Vagina (tissue), 2 donors: ENCODE measurements around the gene MPRIP. TPM values are rescaled to one million over a fixed set of nuclear protein-coding genes. Genes with fewer than 3 reads are reported as not detected.

Experiments used
- DNase-seq, 2 donors: peaks; one replicate each; pipeline ENCODE4 v3.0.0-alpha.2; 2017; ENCODE audit errors: extremely low spot score in 2 of 2
- H3K27ac ChIP-seq: fragments of 200-600 bp; sonication (generic); one replicate; pipeline ENCODE4 v1.5.1; 2019
- H3K27me3 ChIP-seq: fragments of 200-600 bp; sonication (generic); one replicate; pipeline ENCODE4 v1.5.1; 2019
- H3K36me3 ChIP-seq, 2 donors: fragments of 200-600 bp; sonication (generic); one replicate each; pipeline ENCODE4 v1.5.1; 2017 to 2019
- H3K4me1 ChIP-seq: fragments of 200-600 bp; sonication (generic); one replicate; pipeline ENCODE4 v1.5.1; 2019
- H3K4me3 ChIP-seq, 2 donors: fragments of 200-600 bp; sonication (generic); 1 replicate in 1 of 2; 2 replicates in 1 of 2; pipeline ENCODE4 v1.5.1; 2016 to 2019
- H3K9me3 ChIP-seq: fragments of 200-600 bp; sonication (generic); one replicate; pipeline ENCODE4 v1.5.1; 2019
- POLR2A ChIP-seq, 2 donors: fragments of 450-650 bp; IDR thresholded peaks; one replicate each; pipeline ENCODE4 v1.6.1; 2017; ENCODE audit warnings: antibody characterized with exemption in 2 of 2, mild to moderate bottlenecking in 2 of 2, moderate library complexity in 2 of 2
- POLR2AphosphoS5 ChIP-seq, 2 donors: sonication (generic); formaldehyde crosslinking; IDR thresholded peaks; one replicate each; pipeline ENCODE4 v1.9.0; 2017; ENCODE audit warnings: antibody characterized with exemption in 2 of 2, mild to moderate bottlenecking in 2 of 2, low read depth in 1 of 2; ENCODE audit not compliant: insufficient read depth in 1 of 2
- intact Hi-C: fragments of 100-400 bp; cut with DNase I; formaldehyde crosslinking; loops from one replicate; pipeline ENCODE4 v1.15.1; 2023
- total RNA-seq: library from RNA; depleted of rRNA; stranded (reverse); fragments of >200 nt; gene quantifications from one replicate; pipeline ENCODE4 v1.2.3, GENCODE V29; 2016
- TF ChIP-seq, protein P1 (sequence below), 3 experiments: fragments of 450-650 bp in 2 of 3; fragments of 200-600 bp in 1 of 3; sonication (generic) in 1 of 3; IDR thresholded peaks; one replicate each; pipeline ENCODE4 v1.5.1; 2017 to 2019; ENCODE audit warnings: antibody characterized with exemption in 3 of 3, mild to moderate bottlenecking in 2 of 3, moderate library complexity in 2 of 3

Gene MPRIP
- total RNA-seq, 1 donor from 2014 or later, result 202 TPM

DNA sequence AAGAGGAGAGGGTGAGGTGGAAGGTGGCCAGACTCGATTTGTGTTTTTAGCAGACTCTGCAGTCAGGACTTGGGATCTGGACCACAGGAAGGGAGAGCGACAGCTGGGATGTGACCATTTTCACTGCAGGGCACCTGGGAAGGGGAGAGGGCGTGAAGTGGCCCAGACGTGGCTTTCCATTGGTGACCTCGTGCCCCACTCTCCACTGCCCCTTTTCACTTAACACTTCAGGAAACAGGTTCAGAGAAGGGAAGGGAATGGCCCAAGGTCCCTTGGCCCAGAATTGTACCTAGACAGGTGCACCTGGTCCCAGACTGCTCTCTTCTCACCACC lies 22.9 kb upstream of the MPRIP start:
- Histone ChIP-seq H3K9me3 (no peaks in the 10 kb centered on the region), H3K27ac (no peak overlapping the region)
- no peak for DNase-seq

DNA sequence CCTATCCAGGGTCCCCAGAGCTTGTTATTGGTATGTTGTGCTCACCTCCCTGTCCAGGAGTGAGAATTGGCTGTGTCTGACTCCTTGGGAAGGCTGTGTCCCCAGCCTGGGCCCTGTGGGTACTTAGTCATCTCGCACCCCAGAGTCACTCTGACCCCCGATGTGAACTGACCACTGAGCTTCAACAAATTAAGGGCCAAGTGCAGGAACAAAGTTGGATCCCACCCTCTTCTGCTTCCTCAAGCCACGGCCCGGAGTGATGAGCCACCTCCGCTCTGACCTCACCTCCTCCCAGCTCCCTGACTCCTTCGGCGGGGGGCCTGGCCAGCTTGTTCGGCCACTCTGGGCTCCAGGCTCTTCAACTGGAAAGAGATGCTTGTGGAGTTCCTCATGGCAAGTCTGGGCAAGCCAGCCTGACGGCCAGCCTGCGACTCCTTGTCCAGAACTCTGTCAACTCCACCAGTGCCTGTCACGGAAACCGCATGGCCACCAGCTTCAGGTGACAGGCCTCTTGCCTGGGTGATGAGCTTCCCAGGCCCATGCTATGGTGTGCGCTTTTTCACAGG lies 22.3 kb upstream of the MPRIP start:
- Histone ChIP-seq H3K4me1 (peaks cover 9% of the 10 kb centered on the region), H3K4me3 (no peak overlapping the region), H3K36me3 (no peaks in the 10 kb centered on the region), H3K27ac (no peak overlapping the region), H3K27me3 (no peaks in the 10 kb centered on the region), H3K9me3 (no peaks in the 10 kb centered on the region)
- TF ChIP-seq, protein P1, sequence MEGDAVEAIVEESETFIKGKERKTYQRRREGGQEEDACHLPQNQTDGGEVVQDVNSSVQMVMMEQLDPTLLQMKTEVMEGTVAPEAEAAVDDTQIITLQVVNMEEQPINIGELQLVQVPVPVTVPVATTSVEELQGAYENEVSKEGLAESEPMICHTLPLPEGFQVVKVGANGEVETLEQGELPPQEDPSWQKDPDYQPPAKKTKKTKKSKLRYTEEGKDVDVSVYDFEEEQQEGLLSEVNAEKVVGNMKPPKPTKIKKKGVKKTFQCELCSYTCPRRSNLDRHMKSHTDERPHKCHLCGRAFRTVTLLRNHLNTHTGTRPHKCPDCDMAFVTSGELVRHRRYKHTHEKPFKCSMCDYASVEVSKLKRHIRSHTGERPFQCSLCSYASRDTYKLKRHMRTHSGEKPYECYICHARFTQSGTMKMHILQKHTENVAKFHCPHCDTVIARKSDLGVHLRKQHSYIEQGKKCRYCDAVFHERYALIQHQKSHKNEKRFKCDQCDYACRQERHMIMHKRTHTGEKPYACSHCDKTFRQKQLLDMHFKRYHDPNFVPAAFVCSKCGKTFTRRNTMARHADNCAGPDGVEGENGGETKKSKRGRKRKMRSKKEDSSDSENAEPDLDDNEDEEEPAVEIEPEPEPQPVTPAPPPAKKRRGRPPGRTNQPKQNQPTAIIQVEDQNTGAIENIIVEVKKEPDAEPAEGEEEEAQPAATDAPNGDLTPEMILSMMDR (IDR thresholded peaks at IDR 0.05), result no peak
- DNase-seq, result no peak
- intact Hi-C loops, result no loop called here

More for the DNA sequence above, 22.9 kb upstream of the MPRIP start:
- Histone ChIP-seq H3K4me1 (peaks cover 11% of the 10 kb centered on the region), H3K4me3 (no peak overlapping the region), H3K36me3 (no peaks in the 10 kb centered on the region), H3K27me3 (no peaks in the 10 kb centered on the region)
- intact Hi-C loops, result no loop called here
- TF ChIP-seq, protein P1 (IDR thresholded peaks at IDR 0.05), result no peak
- TF ChIP-seq POLR2AphosphoS5 (IDR thresholded peaks at IDR 0.05; ENCODE audit: insufficient read depth in 1 of 2, low read depth in 1 of 2) (no peak), POLR2A (IDR thresholded peaks at IDR 0.05) (no peak)

DNA sequence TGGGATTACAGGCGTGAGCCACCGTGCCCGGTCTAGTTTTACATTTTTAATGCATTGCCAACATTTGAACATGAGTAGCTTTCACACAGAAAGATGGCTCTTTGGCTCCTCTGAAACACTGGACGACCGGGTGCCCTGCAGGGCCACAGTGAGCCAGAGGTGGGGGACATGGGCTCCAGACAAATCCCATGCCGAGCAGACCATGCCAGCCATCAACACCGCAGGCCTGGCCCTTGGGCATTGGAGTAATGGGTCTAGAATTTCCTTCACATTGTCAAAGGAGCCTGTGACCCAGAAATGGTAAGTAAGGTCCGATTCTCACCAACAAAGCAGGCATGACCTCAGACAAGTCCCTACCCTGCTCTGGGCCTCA lies 21.4 kb upstream of the MPRIP start:
- Histone ChIP-seq H3K36me3 (no peaks in the 10 kb centered on the region), H3K4me3 (no peak overlapping the region), H3K27ac (peak overlapping the region; percentile 7), H3K27me3 (no peaks in the 10 kb centered on the region), H3K4me1 (peaks cover 9% of the 10 kb centered on the region), H3K9me3 (no peaks in the 10 kb centered on the region)
- no peak for TF ChIP-seq POLR2AphosphoS5 (IDR thresholded peaks at IDR 0.05; ENCODE audit: insufficient read depth in 1 of 2, low read depth in 1 of 2)
- TF ChIP-seq, protein P1 (IDR thresholded peaks at IDR 0.05), result no peak
- TF ChIP-seq POLR2A (IDR thresholded peaks at IDR 0.05), result no peak
- no peak for DNase-seq
- intact Hi-C loops, result no loop called here

DNA sequence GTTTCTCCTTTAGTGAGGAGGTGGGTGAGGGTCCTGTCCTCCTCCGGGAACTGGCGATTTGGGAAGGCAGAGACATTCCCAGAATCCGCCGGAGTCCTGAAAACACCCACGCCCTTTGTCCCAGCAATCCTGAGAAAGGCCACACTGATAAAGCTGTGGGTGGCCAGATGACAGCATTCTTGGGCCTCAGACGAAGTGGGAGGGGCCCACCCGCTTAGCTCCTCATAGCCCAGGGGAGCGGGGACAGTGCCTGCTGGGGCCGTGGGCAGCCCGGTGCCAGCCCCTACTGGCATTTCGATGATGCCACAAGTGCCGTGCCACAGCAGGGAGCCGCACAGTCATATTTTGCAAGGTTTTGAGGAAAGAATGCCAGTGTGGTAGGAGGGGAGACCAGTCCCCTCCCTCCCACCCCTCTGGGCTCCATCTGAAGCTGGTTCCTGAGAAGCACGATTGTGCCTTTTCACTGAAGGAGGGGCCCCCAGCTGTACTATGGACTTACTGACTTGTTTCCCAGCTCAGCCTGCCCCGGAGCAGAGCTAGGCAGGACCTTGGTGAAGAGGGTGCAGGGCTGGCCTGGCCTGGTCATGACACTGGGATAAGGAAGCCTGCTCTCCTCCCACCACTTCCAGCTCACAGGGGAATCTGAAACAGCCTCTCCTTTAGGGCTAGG lies 20.9 kb upstream of the MPRIP start:
- H3K36me3 ChIP-seq, result no peaks in the 10 kb centered on the region
- H3K27ac ChIP-seq, result peak overlapping the region; percentile 7
- H3K27me3 ChIP-seq, result no peaks in the 10 kb centered on the region
- H3K4me3 ChIP-seq, result no peak overlapping the region
- intact Hi-C loops, result no loop called here
- no peaks in the 10 kb centered on the region for H3K9me3 ChIP-seq
- TF ChIP-seq, protein P1 (IDR thresholded peaks at IDR 0.05), result no peak
- TF ChIP-seq POLR2A (IDR thresholded peaks at IDR 0.05) (no peak), POLR2AphosphoS5 (IDR thresholded peaks at IDR 0.05; ENCODE audit: insufficient read depth in 1 of 2, low read depth in 1 of 2) (no peak)
- peaks cover 9% of the 10 kb centered on the region for H3K4me1 ChIP-seq
- no peak for DNase-seq

DNA sequence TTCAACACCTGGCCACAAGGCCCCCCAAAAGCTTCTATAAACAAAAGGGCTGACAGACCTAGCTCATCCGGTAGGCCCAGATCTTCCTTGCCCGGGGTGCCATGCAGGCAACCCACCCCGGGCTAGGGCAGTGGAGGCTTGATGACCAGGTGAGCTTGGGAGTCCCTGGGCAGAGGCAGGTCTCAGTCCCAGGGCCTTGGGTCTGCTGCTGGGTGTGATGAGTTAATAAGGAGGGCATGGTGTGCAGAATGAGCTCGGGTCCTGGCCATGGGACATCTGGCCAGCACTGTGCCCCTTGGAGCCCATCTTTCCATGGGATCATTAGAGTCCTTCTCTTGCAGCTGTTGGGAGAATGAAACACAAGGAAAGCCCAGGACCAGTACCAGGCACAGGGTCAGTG lies 20.2 kb upstream of the MPRIP start:
- H3K4me3 ChIP-seq, result no peak overlapping the region
- H3K9me3 ChIP-seq, result no peaks in the 10 kb centered on the region
- H3K27ac ChIP-seq, result no peak overlapping the region
- no peak for DNase-seq
- peaks cover 9% of the 10 kb centered on the region for H3K4me1 ChIP-seq
- intact Hi-C loops, result no loop called here
- no peaks in the 10 kb centered on the region for H3K27me3 ChIP-seq
- no peak for TF ChIP-seq POLR2AphosphoS5 (IDR thresholded peaks at IDR 0.05; ENCODE audit: insufficient read depth in 1 of 2, low read depth in 1 of 2)
- TF ChIP-seq, protein P1 (IDR thresholded peaks at IDR 0.05), result no peak
- no peak for TF ChIP-seq POLR2A (IDR thresholded peaks at IDR 0.05)
- no peaks in the 10 kb centered on the region for H3K36me3 ChIP-seq
